ENCODE measurements around the gene GNL3.

DNA sequence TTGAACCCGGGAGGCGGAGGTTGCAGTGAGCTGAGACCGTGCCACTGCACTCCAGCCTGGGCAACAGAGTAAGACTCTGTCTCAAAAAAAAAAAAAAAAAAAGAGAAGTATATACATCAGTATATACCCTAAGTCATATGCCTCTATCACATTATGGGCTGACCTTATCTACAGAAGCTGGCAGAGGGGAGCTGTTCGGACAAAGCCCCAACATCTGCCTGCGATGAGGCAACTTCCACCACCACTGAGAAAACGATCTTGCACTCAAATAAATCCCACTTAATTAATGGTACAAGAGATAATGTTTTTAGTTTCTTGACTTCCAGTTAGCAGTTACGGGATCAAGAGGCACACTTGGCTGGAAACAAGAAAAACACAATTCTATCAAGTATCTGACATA lies 17.5 kb downstream of the GNL3 start:
- TF ChIP-seq, protein P1, sequence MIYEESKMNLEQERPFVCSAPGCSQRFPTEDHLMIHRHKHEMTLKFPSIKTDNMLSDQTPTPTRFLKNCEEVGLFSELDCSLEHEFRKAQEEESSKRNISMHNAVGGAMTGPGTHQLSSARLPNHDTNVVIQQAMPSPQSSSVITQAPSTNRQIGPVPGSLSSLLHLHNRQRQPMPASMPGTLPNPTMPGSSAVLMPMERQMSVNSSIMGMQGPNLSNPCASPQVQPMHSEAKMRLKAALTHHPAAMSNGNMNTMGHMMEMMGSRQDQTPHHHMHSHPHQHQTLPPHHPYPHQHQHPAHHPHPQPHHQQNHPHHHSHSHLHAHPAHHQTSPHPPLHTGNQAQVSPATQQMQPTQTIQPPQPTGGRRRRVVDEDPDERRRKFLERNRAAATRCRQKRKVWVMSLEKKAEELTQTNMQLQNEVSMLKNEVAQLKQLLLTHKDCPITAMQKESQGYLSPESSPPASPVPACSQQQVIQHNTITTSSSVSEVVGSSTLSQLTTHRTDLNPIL (CRISPR knock-in tag; IDR thresholded peaks at IDR 0.05; ENCODE audit: low read depth) = no peak
- TF ChIP-seq ESRRG (CRISPR knock-in tag; IDR thresholded peaks at IDR 0.05) = no peak
- TF ChIP-seq, protein P2, sequence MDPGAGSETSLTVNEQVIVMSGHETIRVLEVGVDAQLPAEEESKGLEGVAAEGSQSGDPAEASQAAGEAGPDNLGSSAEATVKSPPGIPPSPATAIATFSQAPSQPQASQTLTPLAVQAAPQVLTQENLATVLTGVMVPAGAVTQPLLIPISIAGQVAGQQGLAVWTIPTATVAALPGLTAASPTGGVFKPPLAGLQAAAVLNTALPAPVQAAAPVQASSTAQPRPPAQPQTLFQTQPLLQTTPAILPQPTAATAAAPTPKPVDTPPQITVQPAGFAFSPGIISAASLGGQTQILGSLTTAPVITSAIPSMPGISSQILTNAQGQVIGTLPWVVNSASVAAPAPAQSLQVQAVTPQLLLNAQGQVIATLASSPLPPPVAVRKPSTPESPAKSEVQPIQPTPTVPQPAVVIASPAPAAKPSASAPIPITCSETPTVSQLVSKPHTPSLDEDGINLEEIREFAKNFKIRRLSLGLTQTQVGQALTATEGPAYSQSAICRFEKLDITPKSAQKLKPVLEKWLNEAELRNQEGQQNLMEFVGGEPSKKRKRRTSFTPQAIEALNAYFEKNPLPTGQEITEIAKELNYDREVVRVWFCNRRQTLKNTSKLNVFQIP (CRISPR knock-in tag; IDR thresholded peaks at IDR 0.05; ENCODE audit: borderline replicate concordance, low read depth) = no peak
- no peak for TF ChIP-seq RARB (CRISPR knock-in tag; IDR thresholded peaks at IDR 0.05)
- TF ChIP-seq ZFP3 (CRISPR knock-in tag; IDR thresholded peaks at IDR 0.05) = no peak
- TF ChIP-seq, protein P3, sequence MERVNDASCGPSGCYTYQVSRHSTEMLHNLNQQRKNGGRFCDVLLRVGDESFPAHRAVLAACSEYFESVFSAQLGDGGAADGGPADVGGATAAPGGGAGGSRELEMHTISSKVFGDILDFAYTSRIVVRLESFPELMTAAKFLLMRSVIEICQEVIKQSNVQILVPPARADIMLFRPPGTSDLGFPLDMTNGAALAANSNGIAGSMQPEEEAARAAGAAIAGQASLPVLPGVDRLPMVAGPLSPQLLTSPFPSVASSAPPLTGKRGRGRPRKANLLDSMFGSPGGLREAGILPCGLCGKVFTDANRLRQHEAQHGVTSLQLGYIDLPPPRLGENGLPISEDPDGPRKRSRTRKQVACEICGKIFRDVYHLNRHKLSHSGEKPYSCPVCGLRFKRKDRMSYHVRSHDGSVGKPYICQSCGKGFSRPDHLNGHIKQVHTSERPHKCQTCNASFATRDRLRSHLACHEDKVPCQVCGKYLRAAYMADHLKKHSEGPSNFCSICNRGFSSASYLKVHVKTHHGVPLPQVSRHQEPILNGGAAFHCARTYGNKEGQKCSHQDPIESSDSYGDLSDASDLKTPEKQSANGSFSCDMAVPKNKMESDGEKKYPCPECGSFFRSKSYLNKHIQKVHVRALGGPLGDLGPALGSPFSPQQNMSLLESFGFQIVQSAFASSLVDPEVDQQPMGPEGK (CRISPR knock-in tag; IDR thresholded peaks at IDR 0.05; ENCODE audit: borderline replicate concordance) = no peak
- TF ChIP-seq BACH2 (CRISPR knock-in tag; IDR thresholded peaks at IDR 0.05; ENCODE audit: borderline replicate concordance) = no peak
- TF ChIP-seq GLIS3 (CRISPR knock-in tag; IDR thresholded peaks at IDR 0.05) = no peak
- no peak for TF ChIP-seq ZFP30 (CRISPR knock-in tag; IDR thresholded peaks at IDR 0.05)
- TF ChIP-seq ISL1 (CRISPR knock-in tag; IDR thresholded peaks at IDR 0.05) = no peak

Data from SK-N-SH treated with all-trans-retinoic acid at 6 μM for 48 hours (cell line).